Measurements from ENCODE around the gene C14orf180.

GRCh38 chr14:104550340-104550860 is 29.2 kb upstream of the C14orf180 start:
- no peak for TF ChIP-seq POLR2A (IDR thresholded peaks at IDR 0.05; ENCODE audit: low read length)
- TF ChIP-seq RFX5 (IDR thresholded peaks at IDR 0.05), result no peak
- TF ChIP-seq CTCF (IDR thresholded peaks at IDR 0.05), result no peak
- TF ChIP-seq REST (IDR thresholded peaks at IDR 0.05), result no peak
- no peak for TF ChIP-seq CEBPB (IDR thresholded peaks at IDR 0.05)
- TF ChIP-seq RAD21 (conservative IDR thresholded peaks at IDR 0.05 in 1 of 2, IDR thresholded peaks at IDR 0.05 in 1 of 2), result no peak
- TF ChIP-seq RARB (CRISPR knock-in tag; IDR thresholded peaks at IDR 0.05), result no peak
- TF ChIP-seq EP300 (IDR thresholded peaks at IDR 0.05), result no peak
- no peak for TF ChIP-seq MAFK (IDR thresholded peaks at IDR 0.05; ENCODE audit: partially characterized antibody)
- TF ChIP-seq MAX (IDR thresholded peaks at IDR 0.05), result no peak
- TF ChIP-seq SREBF2 (IDR thresholded peaks at IDR 0.05), result no peak
